Measurements from ENCODE around the gene TAB2.

TAB2 gene

GRCh38 chr6:149273318-149273717, 44.2 kb upstream of the TAB2 start:
- TF ChIP-seq, protein P1, sequence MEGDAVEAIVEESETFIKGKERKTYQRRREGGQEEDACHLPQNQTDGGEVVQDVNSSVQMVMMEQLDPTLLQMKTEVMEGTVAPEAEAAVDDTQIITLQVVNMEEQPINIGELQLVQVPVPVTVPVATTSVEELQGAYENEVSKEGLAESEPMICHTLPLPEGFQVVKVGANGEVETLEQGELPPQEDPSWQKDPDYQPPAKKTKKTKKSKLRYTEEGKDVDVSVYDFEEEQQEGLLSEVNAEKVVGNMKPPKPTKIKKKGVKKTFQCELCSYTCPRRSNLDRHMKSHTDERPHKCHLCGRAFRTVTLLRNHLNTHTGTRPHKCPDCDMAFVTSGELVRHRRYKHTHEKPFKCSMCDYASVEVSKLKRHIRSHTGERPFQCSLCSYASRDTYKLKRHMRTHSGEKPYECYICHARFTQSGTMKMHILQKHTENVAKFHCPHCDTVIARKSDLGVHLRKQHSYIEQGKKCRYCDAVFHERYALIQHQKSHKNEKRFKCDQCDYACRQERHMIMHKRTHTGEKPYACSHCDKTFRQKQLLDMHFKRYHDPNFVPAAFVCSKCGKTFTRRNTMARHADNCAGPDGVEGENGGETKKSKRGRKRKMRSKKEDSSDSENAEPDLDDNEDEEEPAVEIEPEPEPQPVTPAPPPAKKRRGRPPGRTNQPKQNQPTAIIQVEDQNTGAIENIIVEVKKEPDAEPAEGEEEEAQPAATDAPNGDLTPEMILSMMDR (IDR thresholded peaks at IDR 0.05; ENCODE audit: insufficient read depth, low read length, poor library complexity, severe bottlenecking): no peak

GRCh38 chr6:149275621-149276020, 41.9 kb upstream of the TAB2 start:
- TF ChIP-seq, protein P1 (IDR thresholded peaks at IDR 0.05; ENCODE audit: insufficient read depth, low read length, poor library complexity, severe bottlenecking): no peak
- no peak overlapping the region for H3K4me3 ChIP-seq (replicated peaks; ENCODE audit: low read depth, low read length)
- DNase-seq (ENCODE audit: extremely low read depth, insufficient read length): no peak
- no peaks in the 10 kb centered on the region for H3K27me3 ChIP-seq (replicated peaks; ENCODE audit: control insufficient read depth, insufficient read depth, low read length)
- H3K36me3 ChIP-seq (ENCODE audit: control insufficient read depth, insufficient read depth, low read length): no peaks in the 10 kb centered on the region

More at GRCh38 chr6:149273318-149273717, 44.2 kb upstream of the TAB2 start:
- Histone ChIP-seq H3K27me3 (replicated peaks; ENCODE audit: control insufficient read depth, insufficient read depth, low read length) (no peaks in the 10 kb centered on the region), H3K4me3 (replicated peaks; ENCODE audit: low read depth, low read length) (no peak overlapping the region), H3K36me3 (ENCODE audit: control insufficient read depth, insufficient read depth, low read length) (no peaks in the 10 kb centered on the region)
- peak; percentile 39 for DNase-seq (ENCODE audit: extremely low read depth, insufficient read length)

- H3K27me3 ChIP-seq (replicated peaks; ENCODE audit: control insufficient read depth, insufficient read depth, low read length): no peaks in the 10 kb centered on the region
- TF ChIP-seq, protein P1 (IDR thresholded peaks at IDR 0.05; ENCODE audit: insufficient read depth, low read length, poor library complexity, severe bottlenecking): no peak
- no peak overlapping the region for H3K4me3 ChIP-seq (replicated peaks; ENCODE audit: low read depth, low read length)
- no peak for DNase-seq (ENCODE audit: extremely low read depth, insufficient read length)
- no peaks in the 10 kb centered on the region for H3K36me3 ChIP-seq (ENCODE audit: control insufficient read depth, insufficient read depth, low read length)
These were observed 39.9 kb upstream of the TAB2 start for GRCh38 chr6:149277621-149278020.

DNA sequence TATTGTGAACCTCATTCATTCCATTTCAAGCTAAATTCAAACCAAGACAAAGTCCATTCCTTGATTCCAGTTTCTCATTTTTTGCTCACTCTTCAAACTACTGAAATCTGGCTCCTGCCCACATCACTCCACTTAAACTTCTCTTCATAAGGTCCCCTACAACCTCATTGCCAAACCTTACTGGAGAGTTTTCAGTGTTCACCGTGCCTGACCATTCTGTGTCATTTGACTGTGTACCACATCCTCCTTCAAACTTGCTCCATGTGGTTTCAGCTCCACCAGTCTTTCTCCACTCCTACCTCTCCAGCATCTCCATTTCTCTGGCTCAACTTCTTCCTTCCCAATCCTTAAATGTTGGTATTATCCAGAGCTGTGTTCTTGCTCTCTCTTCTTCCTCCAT, 38.5 kb upstream of the TAB2 start:
- TF ChIP-seq, protein P1 (IDR thresholded peaks at IDR 0.05; ENCODE audit: insufficient read depth, low read length, poor library complexity, severe bottlenecking): no peak
- DNase-seq (ENCODE audit: extremely low read depth, insufficient read length): no peak
- H3K4me3 ChIP-seq (replicated peaks; ENCODE audit: low read depth, low read length): no peak overlapping the region

DNA sequence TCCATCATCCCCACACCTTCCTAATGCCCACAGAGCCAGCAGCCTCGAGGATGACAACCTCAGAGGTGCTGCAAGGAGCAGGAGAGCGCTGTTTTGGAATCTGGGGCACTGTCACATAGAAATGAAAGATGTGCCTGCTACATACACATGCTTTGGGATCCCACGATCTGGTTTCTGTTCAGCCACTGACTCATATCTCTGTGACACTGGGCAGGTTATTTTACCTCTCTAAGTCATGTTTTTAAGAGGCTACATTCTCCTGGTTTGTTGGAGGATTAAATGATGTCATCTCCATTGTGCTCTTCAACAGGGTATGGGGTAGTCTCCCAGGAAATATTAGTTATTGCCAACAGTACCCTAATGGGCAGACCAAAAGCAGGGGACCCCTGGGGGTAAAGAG, 32.6 kb upstream of the TAB2 start:
- TF ChIP-seq, protein P1 (IDR thresholded peaks at IDR 0.05; ENCODE audit: insufficient read depth, low read length, poor library complexity, severe bottlenecking): no peak
- DNase-seq (ENCODE audit: extremely low read depth, insufficient read length): no peak
- Histone ChIP-seq H3K27me3 (replicated peaks; ENCODE audit: control insufficient read depth, insufficient read depth, low read length) (no peaks in the 10 kb centered on the region), H3K36me3 (ENCODE audit: control insufficient read depth, insufficient read depth, low read length) (no peaks in the 10 kb centered on the region), H3K4me3 (replicated peaks; ENCODE audit: low read depth, low read length) (no peak overlapping the region)

More for the DNA sequence above, 38.5 kb upstream of the TAB2 start:
- H3K27me3 ChIP-seq (replicated peaks; ENCODE audit: control insufficient read depth, insufficient read depth, low read length): no peaks in the 10 kb centered on the region
- no peaks in the 10 kb centered on the region for H3K36me3 ChIP-seq (ENCODE audit: control insufficient read depth, insufficient read depth, low read length)

DNA sequence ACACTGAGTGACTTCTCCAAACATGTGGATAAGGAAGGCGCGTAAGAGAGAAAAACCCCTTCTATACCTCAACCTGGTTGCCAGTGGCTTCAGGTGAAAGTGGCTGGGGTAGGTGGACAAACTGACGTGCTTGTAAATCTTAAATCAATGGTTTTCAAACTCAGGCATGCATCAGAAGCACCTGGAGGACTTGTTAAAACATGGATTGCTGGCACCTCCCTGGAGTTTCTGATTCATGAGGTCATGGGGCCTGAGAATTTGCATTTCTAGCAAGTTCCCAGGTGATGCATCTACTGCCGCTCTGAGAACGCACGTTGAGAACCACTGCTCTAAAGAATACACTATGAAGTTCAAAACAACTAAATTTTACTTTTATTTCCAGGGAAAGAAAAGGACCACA, 31.9 kb upstream of the TAB2 start:
- DNase-seq (ENCODE audit: extremely low read depth, insufficient read length): no peak
- H3K36me3 ChIP-seq (ENCODE audit: control insufficient read depth, insufficient read depth, low read length): no peaks in the 10 kb centered on the region
- TF ChIP-seq, protein P1 (IDR thresholded peaks at IDR 0.05; ENCODE audit: insufficient read depth, low read length, poor library complexity, severe bottlenecking): no peak
- H3K4me3 ChIP-seq (replicated peaks; ENCODE audit: low read depth, low read length): no peak overlapping the region
- no peaks in the 10 kb centered on the region for H3K27me3 ChIP-seq (replicated peaks; ENCODE audit: control insufficient read depth, insufficient read depth, low read length)

Measured in GM06990 (cell line).